ENCODE measurements around the gene DDAH1.

GRCh38 chr1:85372683-85373377, 92.1 kb downstream of the DDAH1 start:
- TF ChIP-seq GATA2 (IDR thresholded peaks at IDR 0.05; ENCODE audit: low read depth, low read length) (no peak), GATA3 (IDR thresholded peaks at IDR 0.05; ENCODE audit: low read depth, low read length) (no peak)
